NCI-H1930 (cell line): Measurements from ENCODE around the gene PIH1D1.
"Not testable (repeated sequence)": the region's sequence is repeated elsewhere in the genome, so short reads cannot be mapped to it uniquely, and the experiment has no call there.

Experiments used
- DNase-seq, 2 experiments: peaks; one replicate each; lab custom pipeline; 2025; lab: John Stamatoyannopoulos, UW

The PIH1D1 gene

GRCh38 chr19:49455773-49456172 lies 4.2 kb upstream of the PIH1D1 start:
- DNase-seq, result no peak

GRCh38 chr19:49453757-49454240 lies 2.2 kb upstream of the PIH1D1 start:
- DNase-seq, result no peak

- DNase-seq, result peak; percentile 99 to 100
Observed at GRCh38 chr19:49453013-49453756, 1.6 kb upstream of the PIH1D1 start, which contains the start of gene ALDH16A1. TSS of gene ALDH16A1 (plus strand) at chr19:49453225. CDS start at chr19:49453332, 107 bp downstream.

GRCh38 chr19:49450405-49450804 lies 1.2 kb downstream of the PIH1D1 start:
- DNase-seq, result no peak

- no peak for DNase-seq
Observed at GRCh38 chr19:49448432-49448786, 3.2 kb downstream of the PIH1D1 start.

- no peak for DNase-seq
Observed at GRCh38 chr19:49447485-49448431, 3.9 kb downstream of the PIH1D1 start.

GRCh38 chr19:49445997-49446396 lies 5.6 kb downstream of the PIH1D1 start:
- DNase-seq, result no peak

GRCh38 chr19:49444100-49444700 lies 7.4 kb downstream of the PIH1D1 start:
- not testable (repeated sequence) for DNase-seq

GRCh38 chr19:49443366-49444099 lies 8.1 kb downstream of the PIH1D1 start:
- peak; percentile 96 to 97 for DNase-seq

GRCh38 chr19:49442771-49443365 lies 8.7 kb downstream of the PIH1D1 start:
- DNase-seq, result peak; percentile 78 to 86

GRCh38 chr19:49442354-49442753 lies 9.3 kb downstream of the PIH1D1 start:
- no peak for DNase-seq

GRCh38 chr19:49441960-49442350 lies 9.7 kb downstream of the PIH1D1 start:
- DNase-seq, result no peak

GRCh38 chr19:49441210-49441959 lies 10.2 kb downstream of the PIH1D1 start, which contains the start of gene SLC17A7:
TSS of gene SLC17A7 (minus strand) at chr19:49441527. CDS start at chr19:49441379, 148 bp downstream.
- DNase-seq, result peak in 1 of 2 experiments; percentile 51

GRCh38 chr19:49440439-49441209 lies 11.0 kb downstream of the PIH1D1 start:
- no peak for DNase-seq

GRCh38 chr19:49439836-49440235 lies 11.8 kb downstream of the PIH1D1 start:
- no peak for DNase-seq

GRCh38 chr19:49438261-49438660 lies 13.4 kb downstream of the PIH1D1 start:
- DNase-seq, result no peak

- DNase-seq, result no peak
Observed at GRCh38 chr19:49437231-49437630, 14.4 kb downstream of the PIH1D1 start.

- DNase-seq, result peak in 1 of 2 experiments; percentile 52
Observed at GRCh38 chr19:49436381-49437017, 15.1 kb downstream of the PIH1D1 start.

- DNase-seq, result no peak
Observed at GRCh38 chr19:49435670-49436069, 15.9 kb downstream of the PIH1D1 start.
